Body of pancreas (tissue), 4 donors: ENCODE results near the gene RBFOX2. TPM values are rescaled to one million over a fixed set of nuclear protein-coding genes. Genes with fewer than 3 reads are reported as not detected.

Source experiments
- ATAC-seq: fragments of 150-250 bp; one replicate; pipeline ENCODE4 v1.9.1; 2016
- DNase-seq, 4 donors: peaks; one replicate each; pipeline ENCODE4 v3.0.0-alpha.2; 2019
- H3K27ac ChIP-seq, 4 donors: fragments of 200-600 bp; sonication (generic); 1 replicate in 3 of 4; 2 replicates in 1 of 4; pipeline versions ENCODE4 v1.5.1 to v1.6.1; 2016 to 2019; ENCODE audit warnings: mild to moderate bottlenecking in 1 of 4, mixed read lengths in 1 of 4, moderate library complexity in 1 of 4
- H3K27me3 ChIP-seq, 2 donors: fragments of 200-600 bp; sonication (generic); one replicate each; pipeline ENCODE4 v1.6.0; 2016; ENCODE audit warnings: mild to moderate bottlenecking in 1 of 2
- H3K36me3 ChIP-seq, 2 donors: fragments of 200-600 bp; sonication (generic); replicated peaks in 1 of 2; 2 replicates each; pipeline ENCODE4 v1.5.1; 2016; ENCODE audit warnings: low read depth in 2 of 2; ENCODE audit not compliant: insufficient read depth in 1 of 2
- H3K4me1 ChIP-seq: fragments of 200-600 bp; sonication (generic); one replicate; pipeline ENCODE4 v1.6.0; 2016
- H3K4me3 ChIP-seq, 2 donors: fragments of 200-600 bp; sonication (generic); 1 replicate in 1 of 2; 2 replicates in 1 of 2; pipeline ENCODE4 v1.5.1; 2016 to 2019
- H3K9me3 ChIP-seq, 3 donors: fragments of 200-600 bp; sonication (generic); 1 replicate in 2 of 3; 2 replicates in 1 of 3; pipeline ENCODE4 v1.5.1; 2016
- CTCF ChIP-seq, 7 experiments: fragments of 450-650 bp in 4 of 7; fragments of 200-600 bp in 3 of 7; sonication (generic) in 3 of 7; IDR thresholded peaks; one replicate each; pipeline ENCODE4 v1.5.1; 2016 to 2019; ENCODE audit warnings: antibody characterized with exemption in 7 of 7
- POLR2A ChIP-seq, 3 donors: fragments of 450-650 bp; IDR thresholded peaks; one replicate each; pipeline ENCODE4 v1.6.1; 2016; ENCODE audit warnings: antibody characterized with exemption in 3 of 3, mild to moderate bottlenecking in 2 of 3
- WGBS, 2 donors: methylation state at CpG; one replicate each; pipeline ENCODE4 v1.1.5; 2017; 5-methylcytosine and 5-hydroxymethylcytosine counted together
- intact Hi-C: fragments of 100-400 bp; cut with DNase I; formaldehyde crosslinking; loops from one replicate; pipeline ENCODE4 v1.15.1; 2023
- total RNA-seq, 2 donors: library from RNA; depleted of rRNA; stranded (reverse); fragments of >200 nt; gene quantifications; one replicate each; pipeline ENCODE4 v1.1.0, GENCODE V29; 2016

The RBFOX2 gene
- total RNA-seq, 2 donors from 2014 or later, result 28.7 to 31.1 TPM

GRCh38 chr22:35819421-35819820, 209.2 kb downstream of the RBFOX2 start:
- DNase-seq (no peak), ATAC-seq (no peak)
- Histone ChIP-seq H3K27ac (no peak overlapping the region), H3K4me1 (peaks cover 4% of the 10 kb centered on the region), H3K27me3 (no peaks in the 10 kb centered on the region), H3K36me3 (no peaks in the 10 kb centered on the region), H3K9me3 (no peaks in the 10 kb centered on the region), H3K4me3 (no peak overlapping the region)
- WGBS, 2 donors, result 21 to 26% methylated on average over 1 of the region's 1 CpG
- intact Hi-C loops, result no loop called here
- TF ChIP-seq POLR2A (IDR thresholded peaks at IDR 0.05), result no peak
- no peak for TF ChIP-seq CTCF (IDR thresholded peaks at IDR 0.05)

- intact Hi-C loops, result no loop called here
These were observed 209.7 kb downstream of the RBFOX2 start for GRCh38 chr22:35818897-35819296.

GRCh38 chr22:35812600-35812999, 216.0 kb downstream of the RBFOX2 start:
- 61 to 63% methylated on average over 4 of the region's 4 CpGs for WGBS, 2 donors
- H3K36me3 ChIP-seq, result peaks cover 0 to 6% of the 10 kb centered on the region in 2 donors
- intact Hi-C loops, result no loop called here

More at GRCh38 chr22:35818897-35819296, 209.7 kb downstream of the RBFOX2 start:
- ATAC-seq, result no peak
- Histone ChIP-seq H3K27ac (no peak overlapping the region), H3K36me3 (no peaks in the 10 kb centered on the region), H3K4me3 (no peak overlapping the region), H3K4me1 (no peaks in the 10 kb centered on the region), H3K27me3 (no peaks in the 10 kb centered on the region), H3K9me3 (no peaks in the 10 kb centered on the region)
- no peak for DNase-seq
- 62 to 63% methylated on average over 1 of the region's 1 CpG for WGBS, 2 donors
- TF ChIP-seq CTCF (IDR thresholded peaks at IDR 0.05) (no peak), POLR2A (IDR thresholded peaks at IDR 0.05) (no peak)

GRCh38 chr22:35811670-35812069, 217.0 kb downstream of the RBFOX2 start:
- 90 to 94% methylated on average over 3 of the region's 3 CpGs for WGBS, 2 donors
- ATAC-seq (no peak), DNase-seq (no peak)
- intact Hi-C loops, result no loop called here
- no peak for TF ChIP-seq POLR2A (IDR thresholded peaks at IDR 0.05)
- no peak for TF ChIP-seq CTCF (IDR thresholded peaks at IDR 0.05)
- Histone ChIP-seq H3K36me3 (peaks cover 0 to 6% of the 10 kb centered on the region in 2 donors), H3K9me3 (no peaks in the 10 kb centered on the region), H3K27ac (no peak overlapping the region), H3K4me3 (no peak overlapping the region), H3K27me3 (no peaks in the 10 kb centered on the region), H3K4me1 (no peaks in the 10 kb centered on the region)

More at GRCh38 chr22:35812600-35812999, 216.0 kb downstream of the RBFOX2 start:
- TF ChIP-seq POLR2A (IDR thresholded peaks at IDR 0.05) (no peak), CTCF (IDR thresholded peaks at IDR 0.05) (no peak)
- Histone ChIP-seq H3K27ac (no peak overlapping the region), H3K9me3 (no peaks in the 10 kb centered on the region), H3K4me1 (no peaks in the 10 kb centered on the region), H3K27me3 (no peaks in the 10 kb centered on the region), H3K4me3 (no peak overlapping the region)
- DNase-seq (no peak), ATAC-seq (no peak)

GRCh38 chr22:35809816-35810215, 218.8 kb downstream of the RBFOX2 start:
- Histone ChIP-seq H3K27ac (no peak overlapping the region), H3K4me1 (no peaks in the 10 kb centered on the region), H3K4me3 (no peak overlapping the region), H3K27me3 (no peaks in the 10 kb centered on the region), H3K9me3 (no peaks in the 10 kb centered on the region), H3K36me3 (peaks cover 0 to 6% of the 10 kb centered on the region in 2 donors)
- WGBS, 2 donors, result 95 to 97% methylated on average over 9 of the region's 9 CpGs
- TF ChIP-seq CTCF (IDR thresholded peaks at IDR 0.05), result no peak
- no peak for TF ChIP-seq POLR2A (IDR thresholded peaks at IDR 0.05)
- ATAC-seq (no peak), DNase-seq (no peak)
- intact Hi-C loops, result no loop called here
